Endothelial cell of hepatic sinusoid (primary cell): Measurements from ENCODE around the gene TMEM181.
"Not testable (repeated sequence)": the region's sequence is repeated elsewhere in the genome, so short reads cannot be mapped to it uniquely, and the experiment has no call there.

Experiments
- in situ Hi-C: cut with HindIII; loops from 2 replicates; pipeline ENCODE4 v1.10.0; 2017; ENCODE audit warnings: low sequenced_read_pairs

The TMEM181 gene

GRCh38 chr6:158591134-158591809 is 31.4 kb downstream of the TMEM181 start:
- in situ Hi-C loops: no loop called here

- in situ Hi-C loops: no loop called here
These were observed 31.9 kb downstream of the TMEM181 start for GRCh38 chr6:158591810-158592209.

- in situ Hi-C loops: no loop called here
These were observed 33.8 kb downstream of the TMEM181 start for GRCh38 chr6:158593670-158594069.

GRCh38 chr6:158595223-158595622 is 35.3 kb downstream of the TMEM181 start:
- in situ Hi-C loops: no loop called here

DNA sequence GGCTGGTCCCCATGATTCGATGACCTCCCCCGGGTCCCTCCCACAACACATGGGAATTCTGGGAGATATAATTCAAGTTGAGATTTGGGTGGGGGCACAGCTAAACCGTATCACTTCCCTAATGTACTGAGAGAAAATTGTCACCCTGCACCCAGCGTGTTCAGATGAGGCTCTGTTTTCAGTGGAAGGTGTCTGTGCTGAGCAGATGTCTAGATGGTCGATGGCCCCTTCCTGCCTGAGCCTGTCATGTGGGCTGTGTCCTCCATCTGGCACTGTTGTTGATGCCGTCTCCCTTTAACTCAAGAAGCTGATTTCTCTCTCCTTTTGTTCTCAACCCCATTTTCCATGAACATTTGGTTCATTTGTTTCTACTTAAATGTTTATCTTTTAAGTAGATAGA is 37.0 kb downstream of the TMEM181 start:
- in situ Hi-C loops: no loop called here

GRCh38 chr6:158597565-158597964 is 37.7 kb downstream of the TMEM181 start:
- in situ Hi-C loops: no loop called here

- in situ Hi-C loops: no loop called here
These were observed 39.7 kb downstream of the TMEM181 start for GRCh38 chr6:158599635-158600034.

GRCh38 chr6:158603261-158604047 is 43.6 kb downstream of the TMEM181 start:
- in situ Hi-C loops: no loop called here

DNA sequence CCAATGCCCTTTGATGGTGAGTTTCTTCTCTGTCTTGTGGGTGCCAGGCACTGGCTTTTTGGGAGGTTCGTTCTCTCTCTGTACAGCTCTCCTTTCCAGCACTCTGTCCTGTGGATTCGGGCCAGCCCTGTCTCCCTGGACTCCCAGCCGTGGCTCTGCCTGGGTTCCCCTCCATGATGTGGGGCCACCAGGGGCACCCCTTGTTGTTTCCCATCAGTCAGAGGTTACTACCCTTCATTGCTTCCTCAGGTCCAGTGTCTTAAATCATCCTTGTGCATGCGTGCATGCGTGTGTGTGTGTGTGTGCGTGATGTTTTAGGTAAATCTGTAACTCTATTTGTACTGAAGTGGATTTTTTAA is 44.1 kb downstream of the TMEM181 start:
- in situ Hi-C loops: no loop called here

DNA sequence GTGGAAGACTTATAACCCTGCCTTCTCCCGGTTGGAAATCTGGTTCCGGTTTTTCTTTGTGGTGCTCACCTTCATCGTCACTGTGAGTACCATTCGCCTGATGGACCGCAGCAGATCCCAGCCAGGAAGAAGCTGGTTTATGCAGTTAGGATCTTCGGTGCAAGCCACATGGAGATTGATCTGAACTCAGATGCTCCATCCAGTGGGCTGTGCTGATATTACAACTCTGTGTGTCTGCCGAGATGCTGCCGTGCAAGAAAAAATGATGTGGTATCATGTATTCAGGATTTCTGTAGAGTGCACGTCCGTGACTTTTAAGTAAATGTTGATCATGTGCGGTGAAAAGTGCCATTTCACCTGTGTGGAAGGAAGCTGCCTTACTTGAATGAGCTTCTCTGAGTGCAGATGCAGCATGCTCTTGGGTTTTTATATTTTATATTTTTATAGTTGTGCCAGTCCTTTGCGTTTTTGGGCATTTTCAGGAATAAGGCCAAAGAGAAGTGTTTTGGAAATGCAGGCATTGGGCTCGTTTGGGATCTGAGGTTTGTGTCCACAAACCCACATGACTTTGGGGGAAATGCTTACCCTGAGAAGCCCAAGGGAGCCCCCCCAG is 45.5 kb downstream of the TMEM181 start:
- in situ Hi-C loops: no loop called here

GRCh38 chr6:158606011-158606410 is 46.1 kb downstream of the TMEM181 start:
- in situ Hi-C loops: not testable (repeated sequence)

- in situ Hi-C loops: no loop called here
These were observed 47.0 kb downstream of the TMEM181 start for GRCh38 chr6:158606935-158607334.

- in situ Hi-C loops: no loop called here
These were observed 47.7 kb downstream of the TMEM181 start for GRCh38 chr6:158607411-158608170.

DNA sequence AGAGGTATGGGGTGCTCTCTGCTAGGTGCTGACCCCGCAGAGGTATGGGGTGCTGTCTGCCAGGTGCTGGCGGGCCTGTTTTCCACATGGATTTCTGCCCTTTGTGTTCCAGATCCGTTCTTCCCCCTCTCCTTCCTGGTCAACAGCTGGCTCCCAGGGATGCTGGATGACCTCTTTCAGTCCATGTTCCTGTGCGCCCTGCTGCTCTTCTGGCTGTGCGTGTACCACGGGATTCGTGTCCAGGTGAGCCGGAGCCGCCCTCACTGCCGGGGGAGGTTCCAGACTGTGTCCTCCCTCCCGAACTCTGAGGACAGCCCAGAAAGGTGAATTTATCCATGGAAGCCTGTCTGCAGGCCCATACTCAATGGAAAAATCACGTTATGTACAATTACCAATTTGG is 48.3 kb downstream of the TMEM181 start:
- in situ Hi-C loops: no loop called here

- in situ Hi-C loops: no loop called here
These were observed 49.7 kb downstream of the TMEM181 start for GRCh38 chr6:158609455-158610155.

DNA sequence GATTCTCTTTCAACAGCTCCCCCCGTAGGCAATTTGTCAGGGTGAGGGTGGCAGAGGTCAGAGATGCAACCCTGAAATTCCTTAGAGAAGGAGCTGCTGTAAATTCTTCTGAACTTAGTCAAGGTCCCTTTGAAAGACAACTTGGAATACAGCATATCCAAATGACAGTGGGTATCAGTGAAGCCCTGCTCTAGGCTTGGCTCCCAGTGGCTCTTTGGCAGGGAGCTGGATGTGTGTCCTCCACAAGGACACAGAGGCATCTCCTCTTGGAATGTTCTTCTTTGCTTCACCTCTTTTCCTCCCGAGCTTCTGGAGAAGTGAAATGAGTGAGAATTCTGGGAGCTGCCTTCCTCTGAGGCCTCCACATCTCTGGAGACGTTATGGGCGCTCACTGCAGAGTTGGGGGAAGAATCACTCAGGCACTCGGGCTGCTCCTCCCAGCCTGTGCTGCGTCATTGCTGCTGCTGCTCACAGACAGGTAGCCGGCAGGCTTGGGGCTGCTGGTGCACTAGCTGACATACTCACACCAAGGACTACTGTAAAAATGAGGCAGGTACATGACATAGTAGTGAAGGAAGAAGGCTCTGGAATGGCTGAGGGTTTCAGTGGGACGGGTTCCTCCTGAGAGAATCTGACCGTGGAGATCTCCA is 50.6 kb downstream of the TMEM181 start:
- in situ Hi-C loops: no loop called here

- in situ Hi-C loops: no loop called here
These were observed 51.1 kb downstream of the TMEM181 start for GRCh38 chr6:158611039-158611438.

- in situ Hi-C loops: no loop called here
These were observed 51.9 kb downstream of the TMEM181 start for GRCh38 chr6:158611541-158612370.

DNA sequence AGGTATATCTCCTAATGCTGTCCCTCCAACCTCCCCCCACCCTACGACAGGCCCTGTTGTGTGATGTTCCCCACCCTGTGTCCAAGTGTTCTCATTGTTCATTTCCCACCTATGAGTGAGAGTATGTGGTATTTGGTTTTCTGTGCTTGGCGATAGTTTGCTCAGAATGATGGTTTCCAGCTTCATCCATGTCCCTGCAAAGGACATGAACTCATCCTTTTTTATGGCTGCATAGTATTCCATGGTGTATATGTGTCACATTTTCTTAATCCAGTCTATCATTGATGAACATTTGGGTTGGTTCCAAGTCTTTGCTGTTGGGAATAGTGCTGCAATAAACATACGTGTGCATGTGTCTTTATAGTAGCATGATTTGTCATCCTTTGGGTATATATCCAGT is 54.7 kb downstream of the TMEM181 start:
- in situ Hi-C loops: not testable (repeated sequence)
